Esophagus muscularis mucosa (tissue), 3 donors: ENCODE results near the gene ZNF398.

Experiments used
- CTCF ChIP-seq, 3 experiments: fragments of 200-600 bp in 2 of 3; fragments of 450-650 bp in 1 of 3; sonication (generic) in 2 of 3; IDR thresholded peaks; one replicate each; pipeline ENCODE4 v1.5.1; 2017 to 2019; ENCODE audit warnings: antibody characterized with exemption in 3 of 3, mild to moderate bottlenecking in 2 of 3, moderate library complexity in 1 of 3
- POLR2A ChIP-seq: fragments of 450-650 bp; IDR thresholded peaks from one replicate; pipeline ENCODE4 v1.6.1; 2017; ENCODE audit warnings: antibody characterized with exemption, moderate library complexity, mild to moderate bottlenecking, low read depth
- POLR2AphosphoS5 ChIP-seq, 2 donors: sonication (generic); formaldehyde crosslinking; IDR thresholded peaks; one replicate each; pipeline ENCODE4 v1.6.1; 2017; ENCODE audit warnings: antibody characterized with exemption in 2 of 2

GRCh38 chr7:149218469-149219420, 71.5 kb downstream of the ZNF398 start:
- no peak for TF ChIP-seq POLR2AphosphoS5 (IDR thresholded peaks at IDR 0.05)
- no peak for TF ChIP-seq CTCF (IDR thresholded peaks at IDR 0.05)
- no peak for TF ChIP-seq POLR2A
